NCI-H2227 (cell line): Measurements from ENCODE around the gene CHD3.
"Not testable (repeated sequence)": the region's sequence is repeated elsewhere in the genome, so short reads cannot be mapped to it uniquely, and the experiment has no call there.

ENCODE experiments used
- DNase-seq: peaks from one replicate; lab custom pipeline; 2025; ENCODE audit not compliant: unreplicated experiment; lab: John Stamatoyannopoulos, UW

Gene CHD3

GRCh38 chr17:7930841-7931631 is 42.4 kb downstream of the CHD3 start:
- DNase-seq: no peak

- DNase-seq: peak; percentile 97
Observed at GRCh38 chr17:7931709-7932482, 43.3 kb downstream of the CHD3 start, which contains the start of the genes CNTROB and TRAPPC1. Gene CNTROB, plus strand, starts transcription at chr17:7932206. Its CDS starts 874 bp downstream, at chr17:7933080. Gene TRAPPC1, minus strand, starts transcription at chr17:7931946. Its CDS starts 117 bp downstream, at chr17:7931829.

GRCh38 chr17:7932483-7932891 is 43.9 kb downstream of the CHD3 start:
- no peak for DNase-seq

- DNase-seq: peak; percentile 38
Observed at GRCh38 chr17:7932949-7933348, 44.4 kb downstream of the CHD3 start.

- DNase-seq: no peak
Observed at GRCh38 chr17:7935859-7936258, 47.3 kb downstream of the CHD3 start.

GRCh38 chr17:7940034-7940433 is 51.4 kb downstream of the CHD3 start:
- DNase-seq: no peak

- no peak for DNase-seq
Observed at GRCh38 chr17:7940743-7941142, 52.2 kb downstream of the CHD3 start.

GRCh38 chr17:7943291-7943690 is 54.7 kb downstream of the CHD3 start:
- DNase-seq: no peak

- DNase-seq: no peak
Observed at GRCh38 chr17:7944326-7944725, 55.7 kb downstream of the CHD3 start.

GRCh38 chr17:7945651-7946050 is 57.1 kb downstream of the CHD3 start:
- DNase-seq: no peak

- DNase-seq: no peak
Observed at GRCh38 chr17:7946441-7946840, 57.9 kb downstream of the CHD3 start.

GRCh38 chr17:7947651-7948050 is 59.1 kb downstream of the CHD3 start:
- no peak for DNase-seq

- DNase-seq: no peak
Observed at GRCh38 chr17:7950578-7950977, 62.0 kb downstream of the CHD3 start.

- DNase-seq: no peak
Observed at GRCh38 chr17:7951143-7951792, 62.7 kb downstream of the CHD3 start.

GRCh38 chr17:7953266-7953665 is 64.7 kb downstream of the CHD3 start:
- DNase-seq: not testable (repeated sequence)

- no peak for DNase-seq
Observed at GRCh38 chr17:7955414-7956227, 67.0 kb downstream of the CHD3 start.

- DNase-seq: no peak
Observed at GRCh38 chr17:7956228-7956965, 67.8 kb downstream of the CHD3 start.

- DNase-seq: no peak
Observed at GRCh38 chr17:7959503-7960253, 71.1 kb downstream of the CHD3 start.

- no peak for DNase-seq
Observed at GRCh38 chr17:7961421-7961820, 72.8 kb downstream of the CHD3 start.
